GM19238 (cell line): ENCODE measurements around the gene ASB4.

Experiments
- DNase-seq: peaks from one replicate; pipeline ENCODE4 v3.0.0; 2011; ENCODE audit warnings: low spot score; ENCODE audit not compliant: insufficient read length

ASB4 gene

DNA sequence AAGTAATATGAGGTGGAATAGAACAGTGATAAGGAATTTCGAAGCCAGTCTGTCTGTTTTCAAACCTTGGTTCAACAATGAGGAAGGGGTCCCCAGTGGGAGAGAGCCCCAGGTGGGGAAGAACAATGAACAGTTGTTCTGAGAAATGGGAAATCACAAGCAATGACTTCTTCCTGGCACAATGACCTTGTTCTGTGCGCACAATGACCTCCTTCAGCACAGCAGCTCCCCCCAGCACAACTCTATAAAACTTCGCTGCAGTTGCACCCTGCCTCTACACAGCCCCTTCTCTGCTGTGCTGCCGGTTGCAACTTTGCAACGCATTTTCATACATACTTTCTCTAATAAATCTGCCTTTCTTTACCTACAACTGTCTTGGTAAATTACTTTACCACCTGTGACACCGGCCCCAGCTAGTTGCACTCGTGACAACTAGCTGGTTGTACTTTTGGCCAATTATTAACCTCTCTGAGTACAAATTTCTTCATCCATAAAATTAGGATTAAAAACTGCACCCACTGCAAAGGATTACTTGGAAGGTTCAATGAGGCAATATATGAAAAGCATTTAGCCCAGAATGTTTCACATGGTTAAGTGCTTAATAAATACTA, 40.5 kb downstream of the ASB4 start:
- no peak for DNase-seq

DNA sequence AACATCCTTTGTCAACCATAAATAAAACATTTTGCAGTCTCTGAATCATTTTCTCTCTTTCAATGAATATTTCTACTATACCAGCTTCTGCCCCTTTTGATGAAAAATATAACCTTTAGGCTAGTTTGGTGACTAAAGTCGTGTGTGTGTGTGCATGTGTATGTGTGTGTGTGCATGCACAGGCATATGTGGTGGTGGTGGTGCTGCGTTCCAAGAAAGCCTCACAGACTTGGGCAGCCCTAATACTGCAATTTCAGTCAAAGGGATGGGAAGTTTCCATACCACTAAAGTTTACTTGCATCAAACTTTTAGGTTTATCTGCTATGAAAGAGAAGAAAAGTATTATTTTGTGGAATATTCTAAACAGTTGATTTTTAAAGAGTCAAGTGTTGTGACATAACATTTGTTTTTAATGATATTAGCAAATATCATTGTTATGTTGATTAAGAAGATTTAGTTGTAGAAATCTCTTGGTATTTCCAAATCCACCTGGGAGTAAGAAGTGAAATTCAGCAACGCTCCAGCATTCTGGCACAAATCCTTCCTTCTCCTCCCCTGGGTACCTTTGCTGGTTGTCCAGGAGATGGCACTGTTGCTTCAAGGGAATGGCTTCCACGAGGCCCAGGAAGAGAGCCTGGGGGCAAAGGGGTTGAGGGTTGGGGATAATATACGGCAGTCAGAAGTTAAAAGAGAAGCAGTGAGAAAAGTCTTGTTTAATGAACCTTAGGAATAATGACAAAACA, 41.5 kb downstream of the ASB4 start:
- DNase-seq = peak; percentile 17

DNA sequence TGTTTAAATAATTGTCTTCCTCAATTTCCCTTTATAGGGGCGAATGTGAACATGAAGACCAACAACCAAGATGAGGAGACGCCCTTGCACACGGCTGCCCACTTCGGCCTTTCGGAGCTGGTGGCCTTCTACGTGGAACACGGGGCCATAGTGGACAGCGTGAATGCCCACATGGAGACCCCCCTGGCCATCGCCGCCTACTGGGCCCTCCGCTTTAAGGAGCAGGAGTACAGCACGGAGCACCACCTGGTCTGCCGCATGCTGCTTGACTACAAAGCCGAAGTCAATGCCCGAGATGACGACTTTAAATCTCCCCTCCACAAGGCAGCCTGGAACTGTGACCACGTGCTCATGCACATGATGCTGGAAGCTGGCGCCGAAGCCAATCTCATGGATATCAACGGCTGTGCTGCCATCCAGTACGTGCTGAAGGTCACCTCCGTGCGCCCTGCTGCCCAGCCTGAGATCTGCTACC, 42.1 kb downstream of the ASB4 start:
- no peak for DNase-seq

DNA sequence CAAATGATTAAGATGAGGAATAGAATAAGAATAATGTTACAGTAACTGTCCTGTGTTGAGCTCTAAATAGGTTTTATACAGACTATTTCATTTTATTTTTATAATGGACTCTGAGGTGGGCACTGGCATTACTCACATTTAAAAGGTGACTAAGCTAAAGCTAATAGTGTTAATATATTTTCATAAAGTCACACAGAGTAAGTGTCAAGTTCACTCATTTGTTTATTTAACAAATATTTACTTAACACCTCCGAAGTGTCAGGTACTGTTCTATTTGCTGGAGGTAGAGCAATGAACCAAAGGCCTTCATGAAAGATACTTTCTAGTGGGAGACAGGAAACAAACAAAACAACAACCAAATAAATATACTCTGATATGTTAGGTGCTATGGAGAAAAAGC, 44.0 kb downstream of the ASB4 start:
- no peak for DNase-seq

DNA sequence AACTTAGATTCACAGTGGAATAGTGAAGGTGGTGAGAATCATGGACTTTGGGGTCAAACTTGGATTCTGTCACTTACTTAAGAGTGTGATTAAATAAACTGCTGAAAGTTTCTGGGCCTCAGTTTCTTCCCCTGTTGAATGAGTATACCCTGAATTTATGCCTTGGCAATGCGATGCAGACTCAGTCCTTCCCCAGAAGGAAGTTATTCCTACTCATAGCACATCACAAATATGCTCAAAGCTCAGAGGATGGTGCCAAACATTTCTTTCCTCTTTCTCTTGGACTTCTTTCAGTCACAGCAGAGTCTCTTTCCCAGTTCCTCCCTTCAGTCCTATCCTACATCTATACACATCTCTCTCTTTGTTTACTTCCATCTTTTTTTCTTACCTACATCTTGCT, 45.1 kb downstream of the ASB4 start:
- DNase-seq = no peak

DNA sequence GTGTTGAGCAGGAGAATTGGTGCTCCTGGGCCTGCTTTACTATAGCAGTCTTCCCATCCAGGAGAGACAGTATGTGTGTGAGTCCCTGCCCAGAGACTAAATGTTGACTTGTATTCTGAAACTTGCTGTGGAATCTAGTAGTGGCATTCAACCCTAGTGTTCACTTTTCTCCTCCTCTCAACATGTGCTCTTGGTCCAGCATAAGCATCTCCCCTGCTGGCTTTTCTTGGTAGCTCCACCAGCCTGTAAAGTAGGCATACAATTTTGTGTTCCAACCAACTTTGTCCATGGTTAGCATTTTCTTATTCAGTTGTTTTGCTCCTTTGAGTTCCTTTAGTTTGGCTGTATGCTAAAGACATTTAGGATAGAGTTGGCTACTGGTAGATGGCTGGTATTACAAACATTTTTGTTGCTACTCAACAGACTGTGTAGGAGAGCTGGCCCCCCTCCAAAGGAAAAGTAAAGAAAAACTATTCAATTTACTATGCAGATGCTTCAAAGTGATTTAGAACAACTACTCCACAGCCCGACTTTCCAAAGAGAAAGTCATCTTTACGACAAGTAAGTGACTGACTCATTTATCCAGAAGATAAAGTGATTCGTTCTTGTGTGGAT, 46.0 kb downstream of the ASB4 start:
- no peak for DNase-seq

DNA sequence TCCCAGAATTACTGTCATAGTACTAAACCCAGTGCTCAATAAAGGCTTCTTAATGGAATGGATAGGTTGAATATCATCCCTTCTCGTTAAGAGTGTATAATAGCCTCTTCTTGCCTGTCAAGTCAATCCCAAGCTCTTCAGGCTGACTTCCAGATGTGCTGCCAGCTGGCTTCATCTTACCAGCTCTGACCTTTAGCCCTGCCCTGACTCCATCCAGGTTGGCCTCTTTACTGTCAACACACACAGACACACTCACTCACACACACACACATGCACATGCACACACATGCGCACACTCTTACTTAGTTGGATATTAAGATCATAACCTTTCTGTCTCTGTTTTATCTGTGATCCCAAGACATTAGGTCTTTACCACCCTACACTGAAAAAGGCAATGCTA, 49.1 kb downstream of the ASB4 start:
- DNase-seq = no peak

DNA sequence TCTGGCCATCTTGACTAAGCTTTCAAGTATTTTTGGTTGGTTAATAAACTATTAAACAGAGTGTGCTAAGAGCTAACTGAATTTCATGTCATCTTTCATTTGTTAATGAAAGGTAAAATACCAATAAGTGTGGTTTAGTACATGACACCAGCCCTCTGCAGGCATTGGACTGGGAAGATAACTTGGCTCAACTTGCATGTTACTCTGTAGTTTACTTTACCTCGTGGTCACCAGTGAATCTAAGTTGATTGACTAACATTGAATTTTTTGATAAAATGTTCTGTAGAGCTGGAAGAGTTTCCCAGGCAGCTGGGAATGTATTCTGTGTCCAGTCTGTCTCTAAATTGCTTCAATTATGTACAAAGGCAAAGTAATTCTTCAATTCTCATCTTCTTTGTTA, 49.9 kb downstream of the ASB4 start:
- DNase-seq = no peak

DNA sequence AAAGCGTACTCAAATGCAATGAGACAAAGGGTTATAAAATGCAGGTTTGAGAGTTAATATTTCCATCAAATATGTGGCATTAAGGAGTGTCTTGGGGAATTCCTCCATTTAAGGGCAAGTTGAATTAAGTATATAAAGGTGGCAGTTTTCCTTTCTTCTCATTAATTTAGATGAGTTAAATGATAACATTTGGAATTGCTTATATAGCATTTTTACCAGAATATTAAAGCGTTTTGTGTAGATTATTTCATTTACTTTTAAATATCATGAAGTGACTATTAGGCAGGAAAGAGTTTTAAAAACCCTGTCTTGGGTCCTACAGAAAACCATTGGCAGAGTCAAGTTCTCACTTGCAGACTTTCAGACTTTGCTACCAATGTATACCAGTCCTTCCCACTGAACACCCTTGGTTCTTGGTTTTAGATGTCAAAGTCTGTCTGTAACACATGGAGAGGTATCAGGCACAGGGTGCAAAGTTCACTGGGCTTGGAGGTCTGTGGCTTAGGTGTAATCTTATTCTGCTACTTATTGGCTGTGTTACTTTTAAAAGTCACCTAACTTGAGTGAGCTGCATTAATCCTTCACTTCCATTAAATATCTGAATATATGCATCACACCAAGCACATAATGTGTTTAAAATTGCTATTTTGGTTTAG, 51.0 kb downstream of the ASB4 start:
- no peak for DNase-seq

DNA sequence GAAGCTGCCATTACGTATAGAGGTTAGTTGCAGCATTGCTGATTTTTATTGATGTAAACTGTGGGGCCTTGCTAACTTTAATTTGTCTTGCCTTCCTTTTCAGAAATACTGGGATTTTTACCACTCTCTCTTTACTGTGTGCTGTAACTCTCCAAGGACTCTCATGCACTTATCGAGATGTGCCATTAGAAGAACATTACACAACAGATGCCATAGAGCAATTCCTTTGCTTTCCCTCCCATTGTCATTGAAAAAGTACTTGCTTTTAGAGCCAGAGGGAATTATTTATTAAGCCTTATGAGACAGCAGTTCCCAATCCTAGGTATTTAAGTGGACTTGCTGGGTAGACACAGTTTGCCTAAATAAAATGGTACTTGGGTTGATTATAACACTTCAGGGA, 51.7 kb downstream of the ASB4 start:
- no peak for DNase-seq

DNA sequence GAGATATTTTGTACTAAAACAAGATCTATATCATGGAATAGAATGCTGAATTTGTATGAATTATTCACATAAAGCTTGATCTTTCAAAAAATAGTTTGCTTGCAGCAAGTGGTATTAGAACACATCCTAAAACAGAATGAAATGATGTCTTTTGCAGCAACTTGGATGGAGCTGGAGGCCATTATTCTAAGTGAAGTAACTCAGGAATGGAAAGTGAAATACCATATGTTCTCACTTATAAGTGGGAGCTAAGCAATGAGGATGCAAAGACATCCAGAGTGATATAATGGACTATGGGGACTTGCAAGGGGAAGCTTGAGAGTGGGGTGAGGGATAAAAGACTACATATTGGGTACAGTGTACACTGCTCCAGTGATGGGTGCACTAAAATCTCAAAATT, 53.7 kb downstream of the ASB4 start:
- no peak for DNase-seq

DNA sequence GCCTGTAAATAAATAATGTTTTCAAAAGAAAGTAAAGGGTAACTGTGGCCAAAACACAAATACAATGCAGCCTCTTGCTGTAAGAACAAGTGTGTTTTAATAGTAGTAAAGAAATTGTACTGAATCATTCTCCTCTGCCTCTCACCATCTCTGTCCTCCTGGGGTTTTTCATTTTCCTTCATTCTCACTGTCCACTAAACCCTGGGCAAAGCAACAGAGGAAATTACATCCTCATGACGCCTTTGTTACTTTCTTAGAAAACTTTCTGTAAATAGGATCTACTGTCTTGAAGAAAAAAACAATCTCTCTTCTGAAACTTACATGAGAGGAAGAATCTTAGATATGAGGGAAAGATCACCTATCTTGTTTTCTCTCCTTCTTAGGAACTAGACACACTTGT, 54.6 kb downstream of the ASB4 start:
- DNase-seq = no peak

DNA sequence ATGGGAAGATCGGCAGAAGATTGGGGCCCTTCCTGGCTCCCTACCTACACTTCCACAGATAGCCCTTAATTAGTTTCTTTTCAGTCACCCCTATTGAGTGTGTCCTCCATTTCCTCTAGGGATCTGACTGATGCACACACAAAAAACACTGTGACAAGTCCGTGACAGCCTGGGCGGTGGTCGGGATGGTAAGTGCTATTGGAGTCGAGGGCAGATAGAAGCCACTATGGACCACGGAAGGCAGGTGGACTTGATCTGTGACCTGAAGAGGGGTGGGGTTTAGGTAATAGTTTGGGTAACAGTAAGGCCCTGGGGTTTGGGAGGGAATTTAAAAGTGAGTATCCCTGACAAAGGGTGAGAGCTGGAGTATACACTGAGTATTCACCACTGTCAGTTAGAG, 57.6 kb downstream of the ASB4 start:
- DNase-seq = no peak

DNA sequence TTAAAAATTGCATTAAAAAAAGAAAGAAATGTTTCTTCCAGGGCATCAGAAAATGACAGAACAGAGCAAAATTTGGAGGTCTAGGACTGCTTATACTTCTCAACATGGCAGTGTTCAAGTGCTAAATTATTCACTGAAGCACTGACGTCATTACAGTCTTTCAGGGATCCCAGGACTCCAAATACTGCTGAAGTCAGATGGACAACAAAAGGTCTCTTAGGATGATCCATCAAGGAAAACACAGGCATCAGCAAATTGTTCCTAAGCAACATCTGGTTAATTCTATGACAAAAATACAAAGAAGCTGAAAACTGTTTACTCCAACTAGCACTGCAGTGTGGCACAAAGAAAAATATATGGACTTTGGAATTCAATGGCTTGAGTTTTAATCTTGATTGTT, 58.4 kb downstream of the ASB4 start:
- no peak for DNase-seq

DNA sequence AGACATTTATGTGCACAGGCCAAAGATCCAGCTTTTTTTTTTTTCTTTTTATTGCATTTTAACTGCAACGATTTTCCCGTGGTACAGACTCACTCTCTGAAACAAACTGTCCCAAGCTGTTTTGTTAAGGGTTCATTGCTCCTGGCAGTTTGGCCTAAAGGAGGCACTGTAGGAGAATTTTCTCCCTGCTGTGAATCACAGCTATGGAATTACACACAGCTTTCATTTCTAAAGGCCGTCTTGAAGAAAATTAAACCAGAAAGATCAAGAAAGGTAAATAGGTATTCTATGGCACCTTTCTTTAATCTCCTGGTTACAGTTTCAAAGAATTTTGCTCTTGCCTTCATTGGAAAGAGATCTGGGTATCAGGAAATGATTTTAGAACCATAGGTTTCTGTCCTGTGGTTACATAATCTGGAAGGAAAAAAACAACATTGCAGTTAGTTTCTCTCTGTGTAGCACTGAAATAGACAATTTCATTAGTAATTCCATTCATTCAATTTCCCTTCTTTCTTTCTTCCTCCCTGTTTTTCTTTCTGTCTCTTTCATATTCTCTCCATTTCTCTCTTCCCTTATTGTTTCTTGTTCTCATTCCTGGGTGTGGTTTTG, 59.4 kb downstream of the ASB4 start:
- no peak for DNase-seq

DNA sequence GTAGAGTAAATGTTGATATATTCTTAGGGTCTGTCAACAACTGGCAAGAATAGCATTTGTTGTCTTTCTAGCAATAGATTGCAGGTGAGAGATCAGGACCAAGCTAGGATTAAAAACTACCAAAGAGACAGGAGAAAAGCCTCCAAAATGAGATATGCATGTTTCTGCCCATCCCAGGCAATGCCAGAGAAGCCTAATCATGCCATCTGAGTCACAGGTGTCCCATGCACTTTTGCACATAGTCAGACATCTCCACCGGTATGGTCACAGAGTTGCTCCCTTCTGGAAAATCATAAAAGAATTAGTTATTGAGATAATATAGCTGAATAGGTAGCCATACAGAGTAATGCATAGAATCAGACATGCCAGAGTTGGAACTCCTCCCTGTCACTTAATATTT, 59.9 kb downstream of the ASB4 start:
- no peak for DNase-seq

DNA sequence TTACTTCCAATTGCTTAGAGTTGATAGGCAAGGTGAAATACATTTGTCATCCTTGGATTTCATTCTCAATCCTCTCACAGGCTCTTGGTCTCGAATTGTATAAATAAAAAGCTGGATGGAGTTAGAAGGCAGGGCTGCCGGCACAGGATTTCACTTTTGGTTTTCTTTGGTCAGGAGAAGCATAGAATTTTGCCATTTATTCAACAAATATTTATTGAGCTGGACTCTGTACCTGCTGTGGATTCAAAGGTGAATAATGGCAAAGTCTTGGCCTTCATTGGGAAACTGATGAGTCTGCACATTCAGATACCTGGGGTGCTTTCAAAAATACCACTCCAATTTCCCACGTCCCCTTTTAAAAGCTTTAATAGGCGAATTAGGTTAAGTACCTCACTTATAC, 60.9 kb downstream of the ASB4 start:
- DNase-seq = no peak

DNA sequence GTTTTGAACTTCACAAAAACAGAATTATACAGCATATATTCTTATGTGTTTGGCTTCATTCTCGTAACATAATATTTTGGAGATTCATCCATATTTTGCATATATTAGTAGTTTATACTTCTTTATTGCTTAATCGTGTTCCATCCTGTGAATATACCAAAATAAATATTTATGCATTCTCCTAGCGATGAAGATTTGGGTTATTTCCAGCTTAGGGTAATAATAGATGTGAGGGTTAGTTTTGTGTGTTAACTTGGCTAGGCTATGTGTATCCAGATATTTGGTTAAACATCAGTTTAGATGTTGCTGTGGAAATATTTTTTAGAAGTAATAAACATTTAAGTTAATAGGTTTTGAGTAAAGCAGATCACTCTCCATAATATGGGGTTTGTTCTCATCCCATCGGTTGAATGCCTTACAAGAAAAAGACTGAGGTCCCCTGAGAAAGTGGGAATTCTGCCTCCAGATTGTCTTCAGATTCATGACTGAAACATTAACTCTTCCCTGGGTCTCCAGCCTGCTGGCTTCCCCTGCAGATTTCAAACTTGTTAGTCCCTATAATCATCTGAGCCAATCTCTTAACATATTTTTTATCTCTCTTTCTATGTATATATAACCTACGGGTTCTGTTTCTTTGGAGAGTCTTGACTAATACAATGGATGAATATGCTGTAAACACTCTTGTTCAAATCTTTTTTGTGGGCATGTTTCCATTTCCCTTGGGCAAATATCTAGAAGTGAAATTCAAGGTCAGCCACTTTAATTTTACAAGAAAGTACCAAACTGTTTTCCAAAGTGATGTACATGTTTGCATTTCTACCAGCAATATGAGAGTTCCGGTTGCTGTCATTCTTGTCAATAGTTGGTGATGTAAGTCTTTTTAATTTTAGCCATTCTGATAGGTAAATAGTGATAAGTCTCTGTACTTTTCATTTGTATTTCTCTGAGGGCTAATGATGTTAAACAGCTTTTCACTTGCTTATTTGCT, 61.9 kb downstream of the ASB4 start:
- DNase-seq = no peak

DNA sequence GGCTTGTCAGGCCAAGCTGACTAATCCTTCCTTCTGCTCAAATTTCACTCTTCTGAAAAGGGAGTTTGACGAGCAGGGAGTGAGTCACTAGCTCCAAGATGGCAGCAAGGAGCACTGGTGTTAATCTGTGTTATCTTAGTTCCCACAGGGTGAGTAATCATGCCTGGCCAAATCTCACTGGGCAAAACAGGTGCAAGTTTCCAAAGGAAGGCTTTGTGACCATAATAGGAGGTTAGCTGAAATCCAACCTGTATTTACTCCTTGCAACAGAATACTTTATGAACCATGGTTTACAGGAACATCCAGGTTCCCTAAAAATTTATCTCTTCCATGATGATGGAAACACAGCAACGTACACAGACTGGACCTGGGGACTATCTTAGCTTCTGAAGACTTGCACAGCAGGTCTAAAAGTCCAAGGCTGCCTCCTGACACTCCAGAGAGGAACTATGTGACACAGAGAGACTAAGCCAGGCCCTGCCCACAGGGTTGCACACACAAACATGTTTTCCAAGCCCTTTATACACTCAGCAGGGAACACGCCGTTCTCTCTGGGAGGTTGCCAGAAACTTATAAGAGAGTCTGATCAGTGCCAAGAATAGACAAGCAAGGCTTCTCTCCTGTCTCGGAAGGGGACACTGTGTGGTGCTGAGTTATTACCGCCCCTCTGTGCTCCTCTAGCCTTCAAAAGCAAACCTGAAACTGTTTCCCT, 64.2 kb downstream of the ASB4 start:
- no peak for DNase-seq

DNA sequence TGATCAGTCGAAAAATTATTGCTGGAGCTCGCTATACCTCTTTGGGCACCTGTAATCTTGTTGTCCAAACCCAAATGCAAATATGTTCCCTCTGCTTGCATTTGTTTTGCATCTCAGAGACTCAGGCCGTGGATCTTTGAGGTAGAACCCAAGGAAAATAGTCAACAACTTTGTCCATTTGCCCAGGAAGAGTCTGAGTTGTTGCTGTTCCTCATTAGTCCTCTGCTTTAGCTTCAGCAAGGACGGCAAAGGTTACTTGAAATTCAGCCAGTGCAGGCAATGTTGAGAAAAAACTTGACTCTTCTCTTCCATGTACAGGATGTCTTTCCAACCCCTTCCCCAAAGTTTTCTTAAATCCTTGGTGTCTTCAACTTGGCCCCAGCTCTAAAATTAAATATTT, 64.8 kb downstream of the ASB4 start:
- DNase-seq = no peak
